ENCODE measurements around the gene RNU5B-1.

- TF ChIP-seq YY1 (IDR thresholded peaks at IDR 0.05; ENCODE audit: insufficient read depth, insufficient read length) (no peak), SUZ12 (IDR thresholded peaks at IDR 0.05; ENCODE audit: extremely low read depth, insufficient read depth, insufficient read length) (no peak), ZNF274 (IDR thresholded peaks at IDR 0.05; ENCODE audit: low read depth, low read length) (no peak)
These were observed 28.8 kb downstream of the RNU5B-1 start for GRCh38 chr15:65333148-65333820.
